NCI-H82 treated with DMSO at 0.1 percent for 48 hours (cell line): ENCODE data around the gene ARSA.
A peak's percentile ranks its signal among the peaks of the same experiment; 100 is the strongest.
"Not testable (repeated sequence)": the region's sequence is repeated elsewhere in the genome, so short reads cannot be mapped to it uniquely, and the experiment has no call there.

ENCODE experiments used
- DNase-seq: peaks from one replicate; lab custom pipeline; 2025; ENCODE audit not compliant: unreplicated experiment; lab: John Stamatoyannopoulos, UW

Gene ARSA

GRCh38 chr22:50627642-50628542 is at the start of gene ARSA:
Gene ARSA, minus strand, starts transcription at chr22:50628152. Its CDS starts 373 bp downstream, at chr22:50627779.
- DNase-seq: peak; percentile 3

- no peak for DNase-seq
Observed at GRCh38 chr22:50676661-50677492, 48.9 kb upstream of the ARSA start.

GRCh38 chr22:50676180-50676636 is 48.3 kb upstream of the ARSA start:
- DNase-seq: no peak

- no peak for DNase-seq
Observed at GRCh38 chr22:50675553-50676179, 47.7 kb upstream of the ARSA start.

- DNase-seq: no peak
Observed at GRCh38 chr22:50674606-50675552, 46.9 kb upstream of the ARSA start.

GRCh38 chr22:50674130-50674500 is 46.2 kb upstream of the ARSA start:
- DNase-seq: no peak

GRCh38 chr22:50673231-50674129 is 45.5 kb upstream of the ARSA start:
- no peak for DNase-seq

GRCh38 chr22:50672471-50673230 is 44.7 kb upstream of the ARSA start, which contains the start of gene SHANK3:
Gene SHANK3, plus strand, starts transcription at chr22:50672823.
- no peak for DNase-seq

- DNase-seq: no peak
Observed at GRCh38 chr22:50672041-50672440, 44.1 kb upstream of the ARSA start.

GRCh38 chr22:50671641-50672040 is 43.7 kb upstream of the ARSA start:
- no peak for DNase-seq

- no peak for DNase-seq
Observed at GRCh38 chr22:50670914-50671538, 43.1 kb upstream of the ARSA start.

- DNase-seq: no peak
Observed at GRCh38 chr22:50670513-50670912, 42.6 kb upstream of the ARSA start.

- DNase-seq: no peak
Observed at GRCh38 chr22:50665738-50666137, 37.8 kb upstream of the ARSA start.

GRCh38 chr22:50665212-50665611 is 37.3 kb upstream of the ARSA start:
- no peak for DNase-seq

GRCh38 chr22:50660306-50660705 is 32.4 kb upstream of the ARSA start:
- no peak for DNase-seq

- not testable (repeated sequence) for DNase-seq
Observed at GRCh38 chr22:50659711-50660110, 31.8 kb upstream of the ARSA start.

- DNase-seq: no peak
Observed at GRCh38 chr22:50657925-50658324, 30.0 kb upstream of the ARSA start.
